ENCODE data around the gene PLSCR4.

- TF ChIP-seq CTCF (IDR thresholded peaks at IDR 0.05; ENCODE audit: low read depth, low read length) (no peak), POLR2A (IDR thresholded peaks at IDR 0.05; ENCODE audit: extremely low read depth, insufficient read length) (no peak)
Observed at GRCh38 chr3:146196789-146197188, 54.1 kb downstream of the PLSCR4 start.

Measured in NB4 (cell line).